Measurements from ENCODE around the gene SARDH.

- TF ChIP-seq CTCF (IDR thresholded peaks at IDR 0.05; ENCODE audit: low read depth, low read length) (no peak), POLR2A (IDR thresholded peaks at IDR 0.05; ENCODE audit: extremely low read depth, insufficient read length) (no peak)
Observed at GRCh38 chr9:133649194-133649593, 89.0 kb downstream of the SARDH start.

Data from NB4 (cell line).